HK-2 (cell line): ENCODE measurements around the gene PTX3.

Source experiments
- DNase-seq: peaks from one replicate; pipeline ENCODE4 v3.0.0-alpha.2; 2018; ENCODE audit not compliant: unreplicated experiment

Gene PTX3

DNA sequence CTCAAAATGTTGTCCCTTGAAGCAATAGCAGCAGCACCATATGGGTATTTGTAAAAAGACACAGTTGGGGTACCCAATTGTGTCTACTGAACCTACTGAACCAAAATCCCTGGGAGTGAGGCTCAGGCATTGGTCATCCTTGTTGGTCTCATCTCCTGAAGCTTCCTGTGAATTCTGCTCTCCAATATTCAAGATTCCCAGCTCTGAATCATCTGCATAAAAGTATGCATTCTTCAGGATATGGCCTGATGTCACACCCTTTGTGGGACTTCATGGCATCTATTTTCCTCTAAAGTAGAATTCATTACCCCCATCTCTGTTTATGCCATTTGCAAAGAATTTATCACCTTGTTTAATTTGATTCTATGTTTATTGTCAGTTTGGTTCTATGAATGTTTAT is 13.3 kb upstream of the PTX3 start:
- no peak for DNase-seq

DNA sequence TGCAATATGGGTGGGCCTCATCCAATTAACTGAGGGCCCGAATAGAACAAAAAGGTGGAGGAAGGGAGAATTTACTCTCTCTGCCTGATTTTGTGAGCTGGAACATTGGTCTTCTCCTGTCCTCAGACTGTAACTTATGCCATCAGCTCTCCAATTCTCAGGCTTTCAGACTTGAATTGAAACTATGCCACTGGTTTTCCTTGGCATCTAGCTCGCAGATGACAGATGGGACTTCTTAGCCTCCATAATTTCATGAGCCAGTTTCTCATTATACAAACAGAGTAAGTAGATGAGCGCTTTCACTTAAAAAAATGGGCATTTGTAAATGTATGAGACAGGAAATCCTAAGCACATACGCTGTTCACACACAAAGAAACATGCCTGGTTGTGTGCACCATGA is 8.7 kb upstream of the PTX3 start:
- DNase-seq = no peak

DNA sequence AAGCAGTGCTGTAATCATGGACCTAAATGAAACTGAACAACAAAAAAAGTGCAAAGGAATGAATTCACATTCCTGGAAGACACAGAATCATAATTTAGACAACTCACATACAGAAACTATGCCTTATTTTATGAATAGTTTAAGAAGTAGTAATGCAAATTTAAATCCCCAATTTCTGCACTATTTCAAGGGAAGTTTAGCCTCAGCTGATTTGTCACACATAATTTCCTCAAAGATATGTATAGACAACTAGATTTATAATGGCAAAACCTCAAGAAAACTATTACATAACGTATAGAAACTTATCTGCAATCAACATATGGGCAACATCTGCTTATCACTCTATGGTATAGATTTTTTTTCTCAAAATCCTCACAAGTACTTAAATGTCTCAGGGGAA is 7.8 kb upstream of the PTX3 start:
- no peak for DNase-seq

DNA sequence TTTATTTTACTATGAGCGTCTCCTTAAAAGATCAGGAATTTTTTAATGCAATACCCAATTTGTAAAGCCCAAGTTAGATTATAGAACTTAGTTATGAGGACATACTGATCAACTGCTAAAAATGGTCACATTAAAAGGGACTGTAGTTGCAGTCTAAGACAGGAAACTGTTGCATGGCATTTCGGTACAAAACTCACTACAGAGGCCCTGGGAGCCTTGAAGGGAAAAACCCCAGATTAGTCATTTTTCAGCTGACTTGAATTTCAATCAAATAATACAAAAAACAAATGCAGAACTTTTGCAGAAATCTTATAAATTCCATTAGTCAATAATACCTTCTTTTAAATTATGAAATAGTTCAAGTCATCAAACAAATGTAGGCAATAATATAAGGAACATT is 6.9 kb upstream of the PTX3 start:
- no peak for DNase-seq

DNA sequence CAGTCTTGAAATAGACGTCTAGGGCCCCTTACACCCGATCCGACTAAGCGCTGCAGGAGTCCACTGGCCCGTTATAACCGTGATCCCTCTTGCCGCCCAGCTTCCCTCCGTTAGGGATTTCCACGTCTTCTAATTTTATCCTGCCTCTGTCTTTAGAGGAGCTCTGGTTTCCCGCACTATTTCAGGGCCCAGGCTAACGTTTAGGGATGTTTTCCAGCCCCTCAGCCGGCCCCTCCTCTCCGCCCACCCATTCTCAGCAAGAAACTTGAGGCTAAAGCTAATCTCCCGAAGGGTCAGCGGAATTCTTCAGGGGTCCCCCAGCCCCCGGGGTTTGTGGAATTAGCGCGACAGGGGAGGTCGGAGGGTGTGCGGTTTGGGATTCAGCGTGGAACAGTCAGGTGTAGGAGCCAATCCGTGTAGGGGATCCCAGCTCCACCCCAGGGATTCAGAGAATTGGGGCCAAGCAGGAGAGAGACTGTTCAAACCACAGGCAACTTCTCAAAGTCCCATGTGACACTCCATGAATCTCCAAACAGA is 1.6 kb downstream of the PTX3 start:
- DNase-seq = no peak

DNA sequence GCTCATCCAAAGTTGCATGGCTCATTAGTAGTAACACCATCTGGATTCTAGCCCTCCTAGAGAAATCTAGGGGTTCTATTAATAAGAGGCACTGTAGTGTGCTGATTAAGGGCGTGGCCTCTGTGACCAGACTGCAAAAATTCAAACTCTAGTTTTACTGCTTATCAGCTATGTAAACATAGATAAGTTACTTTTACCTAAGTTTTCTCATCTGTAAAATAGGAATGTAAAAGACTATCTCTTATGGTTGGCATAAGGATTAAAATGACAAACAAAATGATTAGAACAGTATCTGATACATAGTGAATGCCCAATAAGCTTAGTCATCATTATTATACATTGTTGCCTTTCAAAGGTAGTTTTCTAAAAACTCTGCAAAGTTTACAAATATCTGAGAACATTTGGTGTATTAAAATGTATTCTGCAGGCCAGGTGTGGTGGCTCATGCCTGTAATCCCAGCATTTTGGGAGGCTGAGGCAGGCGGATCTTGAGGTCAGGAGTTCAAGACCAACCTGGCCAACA is 4.5 kb downstream of the PTX3 start:
- no peak for DNase-seq

DNA sequence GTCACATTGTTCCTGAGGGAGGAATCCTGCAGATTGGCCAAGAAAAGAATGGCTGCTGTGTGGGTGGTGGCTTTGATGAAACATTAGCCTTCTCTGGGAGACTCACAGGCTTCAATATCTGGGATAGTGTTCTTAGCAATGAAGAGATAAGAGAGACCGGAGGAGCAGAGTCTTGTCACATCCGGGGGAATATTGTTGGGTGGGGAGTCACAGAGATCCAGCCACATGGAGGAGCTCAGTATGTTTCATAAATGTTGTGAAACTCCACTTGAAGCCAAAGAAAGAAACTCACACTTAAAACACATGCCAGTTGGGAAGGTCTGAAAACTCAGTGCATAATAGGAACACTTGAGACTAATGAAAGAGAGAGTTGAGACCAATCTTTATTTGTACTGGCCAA is 6.1 kb downstream of the PTX3 start:
- no peak for DNase-seq

DNA sequence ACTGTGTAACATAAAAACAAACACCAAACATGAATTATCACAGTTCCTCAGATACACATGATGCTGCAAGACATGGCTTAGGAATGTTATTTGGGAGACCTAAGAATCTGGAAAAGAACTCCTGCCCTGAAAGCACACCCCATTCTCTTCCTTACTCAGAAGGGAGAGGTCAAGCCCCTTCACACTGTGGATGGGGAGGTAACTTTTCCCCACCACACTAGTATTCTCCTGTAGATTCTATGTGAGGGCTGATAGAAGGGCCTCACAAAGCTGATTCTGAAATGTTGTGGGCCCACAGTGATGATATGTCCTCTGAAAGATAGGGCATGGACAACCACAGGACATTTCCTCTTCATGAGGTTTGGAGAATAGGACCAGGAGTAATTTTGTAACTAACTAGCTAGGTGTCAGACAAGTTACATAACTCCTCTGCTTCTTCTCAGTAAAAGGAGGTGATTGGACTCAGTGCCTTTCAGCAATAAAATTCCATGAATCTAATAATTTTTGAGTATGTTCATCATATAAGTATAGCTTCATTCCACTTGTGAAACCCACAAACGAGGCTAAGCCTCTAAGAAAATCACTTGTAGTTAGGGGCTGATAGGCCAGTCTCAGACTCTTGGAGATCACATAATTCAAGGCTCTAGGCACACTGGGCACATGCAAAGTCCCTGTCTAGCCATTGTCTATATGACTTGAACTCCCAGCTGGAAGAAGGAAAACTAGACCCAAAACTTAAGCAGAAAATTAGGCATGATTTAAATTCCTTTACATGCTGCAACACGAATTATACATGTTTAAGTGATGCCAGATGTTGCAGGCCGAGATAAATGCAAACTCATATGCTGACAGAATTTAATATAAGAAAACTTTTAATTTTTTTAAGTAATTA is 7.5 kb downstream of the PTX3 start:
- no peak for DNase-seq

DNA sequence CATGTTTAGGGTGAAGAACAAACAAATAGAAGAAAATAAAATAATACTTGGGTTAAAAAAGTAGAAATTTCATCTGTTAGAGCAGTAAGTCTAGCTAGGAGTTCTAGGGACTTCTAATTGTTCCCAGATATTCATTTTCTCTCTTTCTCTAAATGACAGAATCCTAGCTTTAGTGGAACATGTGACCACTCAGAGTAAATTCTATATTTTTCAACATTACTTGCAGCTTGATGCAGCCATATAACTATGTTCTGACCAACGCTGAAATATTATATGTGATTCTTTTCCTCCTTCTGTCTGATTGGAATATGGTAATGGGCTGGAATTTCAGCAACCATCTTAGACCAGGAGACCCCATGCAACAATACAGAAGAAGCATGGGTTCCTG is 8.1 kb downstream of the PTX3 start:
- no peak for DNase-seq

DNA sequence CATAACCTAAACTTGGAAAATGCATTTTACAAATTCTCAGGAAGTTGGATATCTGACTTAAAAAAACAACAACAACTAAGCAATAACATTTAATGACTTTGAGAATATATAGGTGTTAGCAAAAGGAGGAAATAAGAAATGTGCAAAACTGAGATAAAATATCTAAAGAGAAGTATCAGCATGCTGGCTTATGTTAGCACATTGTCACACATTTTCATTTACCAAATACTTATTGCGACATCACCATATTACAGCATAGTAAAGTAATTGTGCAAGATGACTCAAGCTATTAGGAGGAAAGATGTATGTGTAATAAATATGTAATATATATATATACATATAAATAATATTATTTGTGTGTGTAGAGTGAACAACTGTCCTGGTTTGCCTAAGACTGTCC is 9.2 kb downstream of the PTX3 start:
- DNase-seq = no peak

DNA sequence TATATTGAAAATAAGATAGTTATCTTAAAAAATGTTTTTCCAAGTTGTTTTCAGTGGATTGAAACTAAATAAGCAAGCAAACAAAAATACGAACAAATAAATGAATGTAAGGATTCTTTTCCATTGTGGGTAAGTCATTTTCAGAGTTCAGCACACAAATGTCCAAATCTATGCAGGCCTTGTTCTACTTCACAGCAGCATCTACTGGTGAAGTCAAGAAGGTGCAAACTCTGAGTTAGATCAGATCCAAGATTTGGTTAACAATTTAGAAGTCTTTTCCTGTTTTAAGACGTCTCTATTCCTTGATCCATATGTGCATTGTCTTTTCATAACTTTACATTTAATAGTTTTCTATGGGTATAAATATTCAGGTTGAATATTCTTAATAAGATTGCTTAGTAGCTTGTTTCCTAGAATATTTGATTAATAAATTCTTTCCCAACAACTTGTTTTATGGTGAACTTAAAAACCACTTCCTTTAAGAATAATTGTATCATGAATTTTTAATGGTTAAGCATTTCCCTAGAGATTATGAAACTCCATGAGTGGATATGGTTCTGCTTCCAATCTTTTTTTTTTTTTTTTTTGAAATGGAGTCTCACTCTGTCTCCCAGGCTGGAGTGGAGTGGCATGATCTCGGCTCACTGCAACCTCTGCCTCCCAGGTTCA is 10.5 kb downstream of the PTX3 start:
- no peak for DNase-seq

DNA sequence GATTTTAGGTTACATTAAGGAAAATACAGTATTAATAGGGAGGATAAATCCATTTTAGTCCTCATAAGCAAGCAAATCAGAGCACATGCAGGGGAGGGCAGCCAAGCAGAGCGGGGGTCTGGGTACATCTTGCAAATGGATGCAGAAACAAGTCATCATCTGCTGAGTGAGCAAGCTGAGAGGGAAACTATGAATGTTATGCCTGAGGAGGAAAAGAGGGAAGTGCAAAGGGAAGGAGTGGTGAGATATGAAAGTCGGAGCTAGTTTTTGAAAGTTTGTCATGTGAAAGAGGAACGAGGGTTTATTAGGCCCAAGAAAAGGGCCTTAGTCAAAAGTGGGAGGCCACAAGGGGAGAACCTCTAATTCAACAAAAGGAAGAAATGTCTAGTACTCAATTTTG is 15.4 kb downstream of the PTX3 start:
- DNase-seq = no peak

DNA sequence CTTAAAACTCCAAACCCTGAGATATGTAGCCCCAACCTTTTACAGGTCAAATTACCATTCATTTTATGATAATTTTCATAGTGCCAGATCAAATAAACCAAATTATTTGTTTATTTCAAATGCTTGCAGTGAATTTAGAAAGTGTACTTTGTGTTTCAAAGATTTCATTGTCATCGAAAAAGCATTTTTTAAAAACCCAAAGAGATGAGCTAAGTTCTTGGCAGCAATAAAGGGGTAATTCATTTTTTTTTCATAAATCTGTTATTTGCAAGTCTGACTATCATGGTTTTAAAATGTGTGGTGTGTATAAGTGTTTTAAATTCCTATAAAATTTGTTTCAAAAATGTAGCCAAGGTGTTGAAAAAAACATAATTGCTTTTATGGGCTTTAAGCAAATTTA is 17.2 kb downstream of the PTX3 start:
- no peak for DNase-seq

DNA sequence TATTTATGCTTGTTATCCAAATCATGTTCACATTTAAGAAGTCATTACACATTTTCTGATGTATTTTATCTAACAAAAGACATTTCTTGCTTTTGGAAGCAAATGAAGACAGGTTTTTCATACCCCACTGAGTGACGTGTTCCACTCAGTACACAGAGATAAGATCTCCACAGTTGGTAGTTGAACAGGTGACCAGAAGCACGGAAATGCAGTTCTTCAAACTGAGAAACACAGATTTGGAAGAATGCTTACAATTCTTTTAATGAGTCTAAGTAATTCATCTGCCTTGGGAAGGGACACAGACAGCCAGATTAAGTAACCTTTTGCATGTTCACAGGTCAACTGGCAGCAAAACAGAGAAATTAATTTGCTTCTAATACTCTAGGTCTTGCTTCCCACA is 23.1 kb downstream of the PTX3 start:
- DNase-seq = no peak

DNA sequence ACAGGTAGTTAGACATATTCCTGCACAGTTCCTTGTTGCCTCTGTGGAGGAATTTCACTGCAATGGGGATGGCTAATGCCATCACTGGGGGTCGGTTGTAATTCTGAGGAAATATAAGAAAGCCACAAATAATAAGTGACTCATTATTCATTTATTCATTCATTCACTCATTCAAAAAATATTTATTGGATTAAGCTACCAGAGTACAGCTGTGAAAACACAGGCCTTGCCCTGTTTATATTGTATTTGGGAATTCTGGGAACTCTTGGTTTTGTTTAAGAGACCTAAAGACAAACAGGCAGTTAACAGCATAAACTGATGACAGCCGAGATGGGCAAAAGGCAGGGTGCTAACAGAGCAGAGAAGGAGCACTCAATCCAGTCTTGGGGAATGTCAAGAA is 23.6 kb downstream of the PTX3 start:
- DNase-seq = no peak

DNA sequence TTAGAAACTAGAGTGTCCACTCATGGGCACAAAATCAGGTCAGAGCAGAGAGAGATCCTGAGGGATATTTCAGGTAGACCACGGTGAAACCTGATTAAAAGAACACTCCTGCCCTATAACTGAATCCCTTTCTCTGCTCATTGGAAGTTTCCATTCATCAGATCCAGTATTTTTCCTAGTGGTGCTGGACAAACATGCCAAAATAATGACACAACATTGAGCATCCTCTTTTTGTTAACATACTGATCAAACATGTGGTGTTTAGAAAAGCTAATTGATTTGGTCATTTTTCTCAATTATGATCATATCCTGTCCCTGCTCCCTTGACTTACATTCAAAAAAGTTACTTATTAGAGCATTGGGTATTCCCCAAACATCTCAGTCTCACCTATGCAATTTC is 27.2 kb downstream of the PTX3 start:
- DNase-seq = no peak

DNA sequence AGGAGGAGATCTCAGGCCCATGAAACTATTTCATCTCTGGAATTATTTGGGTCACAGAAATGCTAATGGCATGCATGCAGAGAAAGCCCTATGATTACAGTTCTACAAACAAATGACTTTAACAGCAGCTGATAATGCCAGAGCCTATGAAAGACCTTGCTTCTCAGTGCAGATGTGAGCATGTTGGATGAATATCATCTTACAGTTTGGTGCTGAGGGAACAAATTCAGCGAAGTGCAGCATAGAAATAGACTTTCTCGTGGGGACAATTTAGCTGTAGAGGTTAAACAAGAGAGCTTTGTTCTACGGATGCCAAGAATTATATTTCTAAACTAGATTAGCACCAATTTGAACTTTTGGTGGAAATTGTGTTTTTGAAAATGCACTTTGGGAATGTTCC is 27.7 kb downstream of the PTX3 start:
- DNase-seq = no peak

DNA sequence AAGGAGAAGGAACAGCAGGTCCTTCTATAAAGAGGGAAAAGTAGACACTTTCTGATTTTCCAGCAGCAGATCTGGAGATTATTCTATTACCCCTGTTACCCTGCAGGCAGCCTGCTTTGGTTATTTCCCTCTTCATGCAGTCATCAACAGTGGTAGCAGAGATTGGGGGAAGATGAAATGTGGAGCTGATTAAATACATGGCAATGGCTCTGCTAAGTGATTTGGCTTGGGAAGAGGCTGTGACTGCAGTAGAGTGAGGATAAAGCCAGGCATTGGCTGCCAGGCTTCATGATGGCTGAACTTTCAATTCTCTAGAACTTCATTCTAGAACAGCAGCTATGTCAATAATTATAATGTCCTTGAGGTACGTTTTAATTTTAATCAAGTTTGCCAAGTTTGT is 29.1 kb downstream of the PTX3 start:
- no peak for DNase-seq

DNA sequence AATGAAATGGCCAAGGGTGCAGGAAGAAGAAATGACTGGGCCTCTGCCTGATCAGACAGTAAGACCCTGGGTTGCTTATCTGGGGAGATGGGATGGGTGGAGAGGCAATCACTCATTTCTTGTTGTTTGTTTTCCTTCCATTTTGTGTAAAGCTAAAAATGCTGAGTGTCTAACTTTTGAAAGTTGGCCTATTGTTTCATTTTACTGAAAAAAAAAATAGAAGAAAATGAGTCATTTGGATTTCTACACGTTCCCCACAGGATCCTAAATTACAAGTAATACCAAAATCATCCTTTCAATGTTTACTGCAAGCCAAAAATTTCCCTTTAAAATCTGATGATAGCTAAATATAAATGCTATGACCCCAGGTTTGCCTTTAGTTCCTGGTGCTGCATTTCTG is 30.6 kb downstream of the PTX3 start:
- no peak for DNase-seq

DNA sequence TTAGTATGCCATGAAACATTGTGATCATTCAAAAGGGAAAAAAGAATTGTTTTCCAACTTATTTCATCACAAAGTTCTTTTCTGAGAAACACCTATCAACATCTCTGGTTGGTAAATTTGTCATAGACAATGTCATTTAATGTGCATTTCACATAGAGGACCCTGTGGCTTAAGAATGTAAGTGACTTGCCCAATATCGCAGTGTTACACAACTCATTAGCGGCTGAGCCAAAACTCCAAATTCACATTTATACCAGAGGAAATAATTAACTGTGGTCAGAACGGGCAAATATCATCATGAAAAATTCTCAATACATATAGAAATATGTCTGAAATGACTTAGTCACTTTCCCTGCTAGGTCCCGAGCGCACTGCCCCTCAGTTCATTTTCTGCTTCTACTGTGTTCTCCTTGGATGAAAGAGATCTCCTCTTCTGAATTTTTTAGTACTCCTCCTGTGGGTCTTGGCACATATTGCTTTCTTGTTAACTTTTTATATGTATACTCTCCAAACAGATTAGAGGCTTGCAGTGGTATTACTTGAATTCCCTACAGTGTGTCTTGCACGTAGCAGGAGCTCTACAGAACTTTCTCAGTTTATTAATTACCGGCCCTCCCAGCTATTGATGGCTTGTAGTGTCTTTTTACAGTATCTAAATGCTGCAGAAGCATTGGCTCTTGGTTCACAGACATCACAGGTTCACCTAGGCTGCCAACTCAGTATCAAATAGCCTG is 33.1 kb downstream of the PTX3 start:
- DNase-seq = no peak

DNA sequence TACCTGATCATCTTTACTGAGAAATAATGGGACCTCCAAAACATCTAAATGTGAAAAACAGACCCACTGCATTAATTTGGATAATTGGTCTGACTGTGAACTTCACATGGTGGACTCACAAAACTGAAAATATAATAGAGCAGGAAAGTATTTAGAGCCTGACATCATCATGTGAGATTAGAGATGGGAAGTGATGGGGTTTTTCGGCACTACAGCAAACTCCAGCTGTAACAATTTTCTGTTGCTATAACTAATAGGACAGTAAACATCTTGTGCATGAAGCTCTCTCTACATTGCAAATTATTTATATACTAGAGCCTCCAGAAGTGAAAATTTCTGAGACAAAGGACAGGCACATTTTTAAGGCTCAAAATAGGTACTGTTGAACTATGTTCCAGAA is 34.4 kb downstream of the PTX3 start:
- no peak for DNase-seq

DNA sequence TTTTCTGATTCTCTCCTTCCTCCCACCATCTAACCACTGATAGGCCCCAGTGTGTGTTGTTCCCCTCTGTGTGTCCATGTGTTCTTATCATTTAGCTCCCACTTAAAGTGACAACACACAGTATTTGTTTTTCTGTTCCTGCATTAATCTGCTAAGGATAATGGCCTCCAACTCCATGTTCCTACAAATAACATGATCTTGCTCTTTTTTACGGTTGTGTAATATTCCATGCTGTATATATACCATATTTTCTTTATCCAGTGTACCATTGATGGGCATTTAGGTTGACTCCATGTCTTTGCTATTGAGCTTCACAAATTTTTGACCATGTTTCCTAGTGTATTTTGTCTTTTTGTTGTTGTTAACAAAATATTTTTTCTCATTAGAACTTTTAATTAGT is 36.0 kb downstream of the PTX3 start:
- no peak for DNase-seq
